NCI-H2196 treated with DMSO at 0.1 percent for 48 hours (cell line): Measurements from ENCODE around the gene NXPH4.

Experiments
- DNase-seq: peaks from one replicate; lab custom pipeline; 2025; ENCODE audit not compliant: unreplicated experiment; lab: John Stamatoyannopoulos, UW

The NXPH4 gene

GRCh38 chr12:57270966-57271470 lies 54.4 kb downstream of the NXPH4 start:
- DNase-seq = no peak

- no peak for DNase-seq
Measured at GRCh38 chr12:57272337-57273151, 56.0 kb downstream of the NXPH4 start.

- no peak for DNase-seq
Measured at GRCh38 chr12:57273516-57273915, 56.9 kb downstream of the NXPH4 start.
